Activated CD4-positive, alpha-beta T cell treated with anti-CD3 and anti-CD28 coated beads, Interleukin-2, amount 50 U/mL, for 16 hours (primary cell): ENCODE results near the gene RFLNA.
"Not testable (repeated sequence)": the region's sequence is repeated elsewhere in the genome, so short reads cannot be mapped to it uniquely, and the experiment has no call there.

Source experiments
- DNase-seq: peaks from one replicate; pipeline ENCODE4 v3.0.0-alpha.2; 2020

Gene RFLNA

DNA sequence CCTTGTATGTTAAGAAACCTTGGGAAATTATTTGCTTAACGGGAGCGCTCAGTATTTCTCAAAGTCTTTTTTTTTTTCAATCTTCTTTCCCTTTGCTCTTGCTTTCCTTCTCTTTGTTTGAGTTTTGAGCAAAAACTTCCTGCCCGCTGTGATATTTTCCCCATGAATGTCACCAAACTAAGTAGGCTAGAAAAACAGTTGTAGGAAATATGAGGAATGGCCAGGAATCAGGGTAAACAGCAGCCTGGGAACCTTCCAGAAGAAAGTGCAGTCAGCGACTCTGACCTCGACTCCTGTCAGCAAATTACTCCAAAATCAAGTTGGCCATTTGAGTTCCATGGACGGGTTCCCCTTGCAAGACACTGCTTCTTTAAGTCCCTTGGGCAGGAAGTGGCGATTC lies 11.6 kb upstream of the RFLNA start:
- DNase-seq: no peak

DNA sequence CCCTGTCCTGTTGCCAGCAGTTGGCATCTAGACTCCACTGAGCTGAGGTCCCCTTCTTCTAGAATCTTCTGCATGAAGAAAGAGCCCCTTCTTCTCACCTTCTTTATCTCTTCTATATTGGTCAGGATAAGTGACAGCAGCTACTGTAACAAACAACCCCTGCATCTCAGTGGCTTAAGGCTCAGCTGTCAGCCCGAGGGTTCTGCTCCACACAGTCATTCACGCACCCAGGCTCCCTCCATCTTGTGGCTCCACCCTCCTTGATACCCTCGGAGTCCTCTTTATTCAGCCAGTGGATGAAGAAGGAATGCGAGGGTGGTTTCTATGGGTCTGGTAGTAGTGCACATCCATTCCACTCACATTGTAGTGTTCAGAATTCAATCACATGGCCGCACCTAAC lies 10.5 kb upstream of the RFLNA start:
- DNase-seq: no peak

DNA sequence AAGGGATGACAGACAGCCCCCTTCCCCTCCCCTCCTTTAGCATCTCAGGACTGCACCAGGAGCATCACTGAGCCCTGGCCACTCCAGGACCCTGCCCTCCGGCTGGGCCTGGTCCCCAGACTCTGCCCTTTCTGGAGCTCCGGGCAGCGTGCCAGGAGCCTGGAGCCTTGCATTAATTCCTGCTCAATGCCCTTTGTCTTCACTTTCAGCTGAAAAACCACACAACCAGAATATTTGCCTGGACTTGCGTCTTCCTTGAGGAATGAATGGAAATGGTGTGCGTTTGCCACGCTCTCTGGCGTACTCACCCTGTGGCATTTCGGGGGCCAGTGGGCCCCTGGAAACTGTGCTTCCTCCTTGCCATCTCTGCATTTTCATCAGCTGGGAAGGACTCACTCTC lies 8.5 kb upstream of the RFLNA start:
- no peak for DNase-seq

- DNase-seq: no peak
Measured at GRCh38 chr12:124286971-124287370, 7.9 kb upstream of the RFLNA start.

- no peak for DNase-seq
Measured at GRCh38 chr12:124289634-124290600, 5.0 kb upstream of the RFLNA start.

- no peak for DNase-seq
Measured at GRCh38 chr12:124292385-124292784, 2.5 kb upstream of the RFLNA start.

DNA sequence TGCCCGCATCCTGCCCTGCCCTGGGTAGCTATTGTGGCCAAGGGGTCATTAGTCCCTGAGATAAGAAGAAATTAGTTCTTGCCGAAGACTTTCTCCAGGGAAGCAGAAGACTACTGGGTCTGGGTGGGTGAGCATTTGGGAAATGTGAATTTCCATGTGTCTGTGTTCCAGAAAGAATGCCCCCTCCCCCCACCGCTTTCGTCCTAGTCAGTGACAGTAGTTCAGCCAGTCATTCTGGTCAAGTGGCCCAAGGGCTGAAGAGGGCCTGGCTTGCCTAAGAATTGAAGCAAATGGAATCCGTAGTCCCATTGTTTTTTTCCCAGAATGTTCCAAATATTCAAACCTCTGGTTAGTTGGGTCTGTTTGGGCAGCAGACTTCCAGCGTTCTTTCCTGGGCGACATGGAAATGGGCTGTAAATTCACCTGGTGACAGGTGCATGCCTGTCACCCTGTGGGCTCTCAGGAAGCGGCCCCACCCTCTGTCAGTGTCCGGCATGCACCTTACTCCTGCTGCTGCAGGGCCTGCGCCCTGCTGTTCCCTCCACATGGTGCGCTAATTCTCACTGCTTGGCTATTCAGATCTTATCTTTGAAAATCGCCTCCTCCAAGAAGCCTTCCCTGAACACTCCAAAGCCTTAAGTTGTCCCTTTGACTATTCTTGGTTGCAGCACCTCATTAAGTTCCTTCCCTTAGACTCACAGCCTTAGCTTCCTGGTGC lies 1.4 kb upstream of the RFLNA start:
- no peak for DNase-seq

DNA sequence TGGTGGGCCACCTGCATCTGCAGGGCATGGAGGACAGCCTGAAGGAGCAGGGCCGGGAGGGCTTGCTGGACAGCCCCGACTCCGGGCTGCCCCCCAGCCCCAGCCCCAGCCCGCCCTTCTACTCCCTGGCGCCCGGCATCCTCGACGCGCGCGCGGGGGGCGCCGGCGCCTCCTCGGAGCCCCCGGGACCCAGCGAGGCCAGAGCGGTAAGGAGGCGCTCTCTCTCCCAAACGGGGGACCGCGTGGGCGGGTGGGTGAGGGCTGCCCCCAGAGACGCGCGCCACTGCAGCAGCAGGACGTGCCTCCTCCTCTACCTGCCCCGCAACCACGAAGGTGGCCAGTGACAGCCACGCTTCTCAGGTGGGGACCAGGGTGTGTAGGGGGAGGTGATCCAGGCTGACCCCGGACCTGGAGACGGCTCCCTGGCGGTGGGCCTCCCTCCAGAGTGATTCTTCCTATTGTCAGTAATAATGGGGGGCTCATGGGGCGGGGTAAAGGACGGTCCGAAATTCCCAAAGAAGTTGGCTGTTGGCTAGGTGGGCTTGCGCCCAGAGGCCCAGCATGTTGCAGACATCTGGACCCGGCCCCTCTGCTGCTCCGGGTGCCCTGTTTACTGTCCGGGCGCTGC lies 652 bp downstream of the RFLNA start:
- DNase-seq: no peak

DNA sequence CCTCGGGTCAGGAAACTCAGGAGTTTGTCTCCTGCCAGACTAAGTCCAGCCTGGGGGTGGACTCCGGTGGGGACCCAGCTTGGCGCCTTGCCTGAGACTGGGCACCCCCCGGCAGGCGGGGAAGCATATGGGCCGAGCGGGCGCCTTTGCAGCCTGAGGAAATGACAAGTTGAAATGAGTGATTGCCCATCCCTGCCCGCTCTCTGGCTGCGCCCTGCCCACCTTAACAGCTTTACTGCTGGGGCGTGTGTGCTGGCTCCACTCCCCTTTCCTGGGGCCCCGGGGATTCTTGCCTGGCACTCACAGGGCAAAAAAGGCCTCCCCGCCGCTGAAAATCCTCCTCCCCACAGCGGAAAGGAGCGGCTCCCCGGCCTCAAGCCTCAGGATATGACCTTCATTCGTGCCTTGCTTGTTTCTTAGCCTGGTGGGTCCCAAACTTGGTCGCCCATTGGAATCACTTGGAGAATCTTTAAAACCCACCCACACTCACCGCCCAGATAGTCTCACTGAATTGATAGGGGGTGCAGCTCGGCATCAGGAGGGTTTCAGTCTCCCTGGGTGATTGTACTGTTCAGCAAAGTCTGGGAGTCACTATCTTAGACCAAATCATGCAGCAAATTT lies 1.5 kb downstream of the RFLNA start:
- DNase-seq: no peak

DNA sequence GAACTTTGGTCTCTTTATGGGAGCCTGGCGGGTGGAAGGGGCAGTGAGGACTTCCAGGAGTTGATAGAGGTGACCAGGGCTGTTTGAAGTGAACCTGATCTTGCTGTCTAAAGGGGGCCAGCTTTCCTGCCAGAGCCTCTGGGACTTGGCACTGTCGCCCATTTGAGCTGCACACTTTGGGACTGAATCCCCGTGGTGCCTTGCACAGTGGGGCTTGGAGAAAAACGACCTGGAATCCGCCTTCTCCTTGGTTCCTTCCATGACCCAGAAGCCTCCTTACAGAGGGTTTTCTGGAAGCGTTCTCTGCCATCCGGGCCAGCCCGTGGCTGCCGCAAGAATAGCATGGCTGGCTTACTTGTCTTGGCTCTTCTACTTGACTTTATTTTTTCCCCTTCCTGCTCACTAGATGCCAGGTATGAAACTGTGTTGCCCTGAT lies 2.0 kb downstream of the RFLNA start:
- DNase-seq: no peak

GRCh38 chr12:124297389-124297788 lies 2.5 kb downstream of the RFLNA start:
- no peak for DNase-seq

GRCh38 chr12:124297856-124298255 lies 3.0 kb downstream of the RFLNA start:
- DNase-seq: no peak

- DNase-seq: no peak
Measured at GRCh38 chr12:124298685-124299410, 4.0 kb downstream of the RFLNA start.

- DNase-seq: no peak
Measured at GRCh38 chr12:124299628-124300388, 4.9 kb downstream of the RFLNA start.

DNA sequence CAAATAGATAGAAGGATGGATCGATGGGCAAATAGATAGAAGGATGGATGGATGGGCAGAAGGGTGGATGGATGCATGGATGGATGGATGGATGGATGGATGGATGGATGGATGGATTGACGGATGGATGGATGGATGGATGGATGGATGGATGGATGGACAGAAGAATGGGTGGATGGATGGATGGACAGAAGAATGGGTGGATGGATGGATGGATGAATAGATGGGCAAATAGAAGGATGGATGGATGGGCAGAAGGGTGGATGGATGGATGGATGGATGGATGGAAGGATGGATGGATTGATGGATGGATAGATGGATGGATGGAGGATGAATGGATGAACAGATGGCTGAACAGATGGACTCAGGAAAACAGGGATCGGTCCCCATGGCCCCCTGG lies 5.8 kb downstream of the RFLNA start:
- not testable (repeated sequence) for DNase-seq

GRCh38 chr12:124301084-124301654 lies 6.3 kb downstream of the RFLNA start:
- no peak for DNase-seq

- DNase-seq: no peak
Measured at GRCh38 chr12:124302241-124302806, 7.4 kb downstream of the RFLNA start.

- DNase-seq: no peak
Measured at GRCh38 chr12:124302807-124303578, 8.1 kb downstream of the RFLNA start.

DNA sequence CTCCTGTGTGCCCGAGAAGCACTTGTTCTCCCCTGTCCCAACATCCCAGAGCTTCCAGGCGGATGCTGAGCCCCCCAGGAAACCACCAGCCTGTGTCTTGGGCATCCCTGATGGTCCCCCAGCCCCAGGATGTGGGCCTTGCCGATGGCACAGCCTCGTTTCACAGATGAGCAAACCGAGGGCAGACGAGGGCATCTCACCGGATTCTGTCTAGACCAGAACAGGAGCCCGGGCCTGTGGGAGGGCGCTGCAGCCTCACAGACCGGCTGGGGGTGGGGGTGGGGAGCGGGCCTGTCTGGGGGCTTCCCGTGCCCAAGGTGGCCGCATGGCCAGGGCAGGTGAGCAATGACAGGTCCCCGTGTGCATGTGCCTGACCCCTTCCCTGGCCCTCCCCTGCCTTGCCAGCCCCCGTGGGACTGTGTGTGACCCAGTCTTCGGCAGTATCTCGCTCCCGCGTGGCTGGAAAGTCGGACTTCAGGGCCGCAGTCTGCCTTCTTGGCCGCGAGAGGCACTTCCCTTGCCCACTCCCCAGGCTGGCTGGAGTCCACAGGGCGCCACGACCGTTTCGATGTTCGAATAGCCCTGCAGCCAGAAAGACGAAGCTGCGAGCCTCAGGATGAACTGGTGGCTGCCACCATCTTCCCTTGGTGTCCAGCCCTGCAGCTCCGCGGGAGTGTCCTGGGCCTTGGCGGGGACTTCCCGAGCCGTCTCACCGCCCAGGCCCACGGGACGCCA lies 8.9 kb downstream of the RFLNA start:
- no peak for DNase-seq
